ENCODE data around the gene ISG15. TPM values are rescaled to one million over a fixed set of nuclear protein-coding genes. Genes with fewer than 3 reads are reported as not detected.

ISG15 gene
- total and polyA plus RNA-seq, 9 of the 15 experiments (the other 6 are each of a cell fraction or from before 2014, with no cell fraction given): 0.40 to 58.3 (median 12.2) TPM

DNA sequence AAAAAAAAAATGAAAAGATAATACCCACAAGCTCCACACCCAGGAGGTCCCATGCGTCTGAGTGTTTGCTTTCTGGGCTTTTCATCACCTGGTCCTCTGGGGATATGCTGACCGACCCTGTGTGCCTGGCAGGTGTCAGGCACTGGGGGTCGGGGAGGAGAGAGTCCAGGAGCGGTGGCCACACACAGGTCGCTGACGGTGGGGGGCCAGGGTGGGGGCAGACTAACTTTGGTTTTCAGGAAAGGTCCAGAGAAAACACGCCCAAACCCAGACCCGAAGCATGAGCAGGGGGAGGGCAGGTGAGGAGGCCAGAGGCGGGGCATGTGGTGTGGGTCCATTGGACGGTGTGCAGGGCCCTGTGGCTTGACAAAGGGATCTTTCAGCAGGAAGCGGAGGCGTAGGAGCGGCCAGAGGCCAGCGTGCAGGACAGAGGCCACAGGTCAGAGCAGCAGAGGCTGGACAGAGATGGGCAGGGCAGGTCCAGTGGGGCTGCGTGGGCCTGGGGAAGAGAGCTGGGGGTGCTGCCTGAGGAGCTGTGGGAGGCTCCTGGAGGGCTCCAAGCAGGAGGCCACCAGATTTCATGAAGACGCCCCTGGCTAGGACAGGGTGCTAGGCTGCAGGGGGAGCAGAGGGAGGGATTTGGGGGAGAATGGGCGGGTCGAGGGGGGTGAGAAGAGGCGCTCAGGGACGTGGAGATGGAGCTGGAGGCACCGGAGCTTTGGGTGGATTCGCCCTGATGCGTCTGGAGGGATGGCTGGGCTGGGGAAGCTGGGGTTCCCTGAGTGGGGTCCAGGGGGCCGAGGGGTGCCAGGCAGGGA is 45.0 kb downstream of the ISG15 start (continued):
- TF ChIP-seq ZNF584 (CRISPR knock-in tag; IDR thresholded peaks at IDR 0.05; ENCODE audit: low read depth) (no peak), PML (IDR thresholded peaks at IDR 0.05; ENCODE audit: low read length) (no peak), CREB3 (tag; conservative IDR thresholded peaks at IDR 0.05; ENCODE audit: low read depth) (no peak), ZFP91 (CRISPR knock-in tag; IDR thresholded peaks at IDR 0.05) (no peak; the same call in 1 of the 2 replicates), GABPB2 (CRISPR knock-in tag; conservative IDR thresholded peaks at IDR 0.05) (no peak), SRSF9 (IDR thresholded peaks at IDR 0.05; ENCODE audit: borderline replicate concordance, low read depth, low read length) (no peak), ARID2 (IDR thresholded peaks at IDR 0.05) (no peak), ZNF589 (CRISPR knock-in tag; IDR thresholded peaks at IDR 0.05; ENCODE audit: low read depth) (no peak), ZNF184 (CRISPR knock-in tag; IDR thresholded peaks at IDR 0.05) (no peak), EGR1 (conservative IDR thresholded peaks at IDR 0.05) (peak; percentile 95), CEBPG (CRISPR knock-in tag; IDR thresholded peaks at IDR 0.05) (peak; percentile 67; the same call in 1 of the 2 replicates), CEBPG (tag; conservative IDR thresholded peaks at IDR 0.05 in 1 of 2, IDR thresholded peaks at IDR 0.05 in 1 of 2) (0 out of 4 replicates have a peak, but pooled peaks of 1 of the 2 experiments have one; percentile 5), ZFX (CRISPR knock-in tag; IDR thresholded peaks at IDR 0.05) (no peak), BRD9 (IDR thresholded peaks at IDR 0.05; ENCODE audit: low read depth, partially characterized antibody) (no peak), SFPQ (IDR thresholded peaks at IDR 0.05; ENCODE audit: low read depth, low read length) (no peak), PCBP1 (IDR thresholded peaks at IDR 0.05; ENCODE audit: low read depth, low read length, poor library complexity, severe bottlenecking) (peak; percentile 39), RFX5 (IDR thresholded peaks at IDR 0.05; ENCODE audit: low read depth, low read length) (no peak), ZNF274 (IDR thresholded peaks at IDR 0.05; ENCODE audit: borderline replicate concordance, low read depth, low read length) (no peak), TFAP4 (CRISPR knock-in tag; IDR thresholded peaks at IDR 0.05; ENCODE audit: borderline replicate concordance) (peak; percentile 13; the same call in 1 of the 2 replicates)
- TF ChIP-seq, protein P1, sequence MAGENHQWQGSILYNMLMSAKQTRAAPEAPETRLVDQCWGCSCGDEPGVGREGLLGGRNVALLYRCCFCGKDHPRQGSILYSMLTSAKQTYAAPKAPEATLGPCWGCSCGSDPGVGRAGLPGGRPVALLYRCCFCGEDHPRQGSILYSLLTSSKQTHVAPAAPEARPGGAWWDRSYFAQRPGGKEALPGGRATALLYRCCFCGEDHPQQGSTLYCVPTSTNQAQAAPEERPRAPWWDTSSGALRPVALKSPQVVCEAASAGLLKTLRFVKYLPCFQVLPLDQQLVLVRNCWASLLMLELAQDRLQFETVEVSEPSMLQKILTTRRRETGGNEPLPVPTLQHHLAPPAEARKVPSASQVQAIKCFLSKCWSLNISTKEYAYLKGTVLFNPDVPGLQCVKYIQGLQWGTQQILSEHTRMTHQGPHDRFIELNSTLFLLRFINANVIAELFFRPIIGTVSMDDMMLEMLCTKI (IDR thresholded peaks at IDR 0.05; ENCODE audit: partially characterized antibody): no peak
